Measurements from ENCODE around the gene AP4B1.

DNA sequence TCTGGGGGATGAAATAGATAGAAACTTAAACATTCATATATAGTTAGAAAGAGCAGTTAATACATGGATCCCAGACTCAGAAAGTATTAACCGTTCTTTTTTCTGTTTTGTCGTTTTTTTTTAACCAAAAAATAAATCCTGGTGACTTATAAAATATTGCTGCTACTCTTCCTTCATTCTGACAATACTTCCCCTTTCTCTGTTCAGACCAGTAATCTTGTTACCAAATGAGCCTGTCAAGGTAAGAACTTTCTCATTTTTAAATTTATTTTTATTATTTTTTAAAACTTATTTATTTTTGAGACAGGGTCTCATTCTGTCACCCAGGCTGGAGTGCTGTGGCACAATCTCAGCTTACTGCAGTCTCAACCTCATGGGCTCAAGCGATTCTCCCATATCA lies 46.8 kb downstream of the AP4B1 start:
- TF ChIP-seq, protein P1, sequence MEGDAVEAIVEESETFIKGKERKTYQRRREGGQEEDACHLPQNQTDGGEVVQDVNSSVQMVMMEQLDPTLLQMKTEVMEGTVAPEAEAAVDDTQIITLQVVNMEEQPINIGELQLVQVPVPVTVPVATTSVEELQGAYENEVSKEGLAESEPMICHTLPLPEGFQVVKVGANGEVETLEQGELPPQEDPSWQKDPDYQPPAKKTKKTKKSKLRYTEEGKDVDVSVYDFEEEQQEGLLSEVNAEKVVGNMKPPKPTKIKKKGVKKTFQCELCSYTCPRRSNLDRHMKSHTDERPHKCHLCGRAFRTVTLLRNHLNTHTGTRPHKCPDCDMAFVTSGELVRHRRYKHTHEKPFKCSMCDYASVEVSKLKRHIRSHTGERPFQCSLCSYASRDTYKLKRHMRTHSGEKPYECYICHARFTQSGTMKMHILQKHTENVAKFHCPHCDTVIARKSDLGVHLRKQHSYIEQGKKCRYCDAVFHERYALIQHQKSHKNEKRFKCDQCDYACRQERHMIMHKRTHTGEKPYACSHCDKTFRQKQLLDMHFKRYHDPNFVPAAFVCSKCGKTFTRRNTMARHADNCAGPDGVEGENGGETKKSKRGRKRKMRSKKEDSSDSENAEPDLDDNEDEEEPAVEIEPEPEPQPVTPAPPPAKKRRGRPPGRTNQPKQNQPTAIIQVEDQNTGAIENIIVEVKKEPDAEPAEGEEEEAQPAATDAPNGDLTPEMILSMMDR (tag by site-specific recombination; IDR thresholded peaks at IDR 0.05) = no peak
- no peak for TF ChIP-seq ZNF274 (IDR thresholded peaks at IDR 0.05; ENCODE audit: low read length)
- TF ChIP-seq ZNF274 (tag by site-specific recombination; IDR thresholded peaks at IDR 0.05; ENCODE audit: borderline replicate concordance) = no peak
- no peak for TF ChIP-seq ZNF558 (tag by site-specific recombination; IDR thresholded peaks at IDR 0.05)
- no peak for TF ChIP-seq ZNF600 (tag by site-specific recombination; IDR thresholded peaks at IDR 0.05)
- TF ChIP-seq YY1 (tag by site-specific recombination; IDR thresholded peaks at IDR 0.05) = no peak
- TF ChIP-seq, protein P2, sequence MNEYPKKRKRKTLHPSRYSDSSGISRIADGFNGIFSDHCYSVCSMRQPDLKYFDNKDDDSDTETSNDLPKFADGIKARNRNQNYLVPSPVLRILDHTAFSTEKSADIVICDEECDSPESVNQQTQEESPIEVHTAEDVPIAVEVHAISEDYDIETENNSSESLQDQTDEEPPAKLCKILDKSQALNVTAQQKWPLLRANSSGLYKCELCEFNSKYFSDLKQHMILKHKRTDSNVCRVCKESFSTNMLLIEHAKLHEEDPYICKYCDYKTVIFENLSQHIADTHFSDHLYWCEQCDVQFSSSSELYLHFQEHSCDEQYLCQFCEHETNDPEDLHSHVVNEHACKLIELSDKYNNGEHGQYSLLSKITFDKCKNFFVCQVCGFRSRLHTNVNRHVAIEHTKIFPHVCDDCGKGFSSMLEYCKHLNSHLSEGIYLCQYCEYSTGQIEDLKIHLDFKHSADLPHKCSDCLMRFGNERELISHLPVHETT (tag by site-specific recombination; IDR thresholded peaks at IDR 0.05) = no peak
- no peak for TF ChIP-seq ZNF335 (tag by site-specific recombination; conservative IDR thresholded peaks at IDR 0.05)
